WTC11 (cell line): ENCODE results near the gene ZBTB16. TPM values are rescaled to one million over a fixed set of nuclear protein-coding genes. Genes with fewer than 3 reads are reported as not detected.

Experiments
- ATAC-seq: fragments of 200-7000 bp; cut with Tn5 transposase; 2 replicates; pipeline ENCODE4 v1.10.0; 2021; ENCODE audit warnings: mild to moderate bottlenecking, moderate library complexity
- CTCF ChIA-PET: fragments of 300-600 bp; sonication (Branson Sonifier 250); formaldehyde crosslinking; loops from one replicate; lab custom pipeline; 2021; ENCODE audit warnings: antibody characterized with exemption; lab: Charles Lee
- POLR2A ChIA-PET: fragments of 350-600 bp; sonication (Branson Sonifier 250); formaldehyde crosslinking; loops from one replicate; lab custom pipeline; 2021; ENCODE audit warnings: antibody characterized with exemption; lab: Charles Lee
- DNase-seq: peaks from one replicate; pipeline ENCODE4 v3.0.0; 2021; ENCODE audit warnings: low spot score
- H3K27ac Mint-ChIP-seq: 2 replicates; pipeline ENCODE4 v1.8.0; 2021; ENCODE audit warnings: mixed read lengths
- H3K27me3 Mint-ChIP-seq: 2 replicates; pipeline ENCODE4 v1.8.0; 2021; ENCODE audit warnings: low read depth, mild to moderate bottlenecking, moderate library complexity, mixed read lengths
- H3K36me3 Mint-ChIP-seq: 2 replicates; pipeline ENCODE4 v1.8.0; 2021; ENCODE audit warnings: mixed read lengths
- H3K4me1 Mint-ChIP-seq: 2 replicates; pipeline ENCODE4 v1.8.0; 2022; ENCODE audit warnings: mixed read lengths
- H3K4me3 Mint-ChIP-seq: 2 replicates; pipeline ENCODE4 v1.8.0; 2021; ENCODE audit warnings: mild to moderate bottlenecking, moderate library complexity, mixed read lengths
- H3K9me3 Mint-ChIP-seq: 2 replicates; pipeline ENCODE4 v1.8.0; 2021; ENCODE audit warnings: mixed read lengths
- AR ChIP-seq: fragments of 250-450 bp; sonication (Bioruptor Pico); IDR thresholded peaks from 2 replicates; pipeline ENCODE4 v1.9.0; 2021; ENCODE audit warnings: mild to moderate bottlenecking
- ATF1 ChIP-seq: sonication (generic); formaldehyde crosslinking; IDR thresholded peaks from 2 replicates; pipeline ENCODE4 v1.8.1; 2023; ENCODE audit warnings: mild to moderate bottlenecking, moderate library complexity, missing genetic modification reagents
- ERG ChIP-seq: fragments of 250-450 bp; sonication (Bioruptor Pico); IDR thresholded peaks from 2 replicates; pipeline ENCODE4 v1.8.0; 2021; ENCODE audit warnings: mild to moderate bottlenecking
- GRHL2 ChIP-seq: fragments of 250-450 bp; sonication (Bioruptor Pico); IDR thresholded peaks from 2 replicates; pipeline ENCODE4 v1.8.0; 2022; ENCODE audit warnings: mild to moderate bottlenecking, moderate library complexity; ENCODE audit not compliant: insufficient replicate concordance, severe bottlenecking
- GTF2I ChIP-seq: fragments of 250-450 bp; sonication (Bioruptor Pico); conservative IDR thresholded peaks from 2 replicates; pipeline ENCODE4 v1.4.0; 2021; ENCODE audit warnings: mild to moderate bottlenecking
- IRF1 ChIP-seq: sonication (generic); formaldehyde crosslinking; IDR thresholded peaks from 2 replicates; pipeline ENCODE4 v1.8.0; 2023; ENCODE audit warnings: missing genetic modification reagents
- JUN ChIP-seq: sonication (generic); formaldehyde crosslinking; IDR thresholded peaks from 2 replicates; pipeline ENCODE4 v1.8.0; 2023; ENCODE audit warnings: mild to moderate bottlenecking, missing genetic modification reagents
- KAT7 ChIP-seq: sonication (generic); formaldehyde crosslinking; IDR thresholded peaks from 2 replicates; pipeline ENCODE4 v1.8.1; 2023; ENCODE audit warnings: missing genetic modification reagents, mild to moderate bottlenecking, borderline replicate concordance
- MXD4 ChIP-seq: fragments of 250-450 bp; sonication (Bioruptor Pico); IDR thresholded peaks from 2 replicates; pipeline ENCODE4 v1.8.0; 2021; ENCODE audit warnings: mild to moderate bottlenecking, moderate library complexity, borderline replicate concordance
- SMAD3 ChIP-seq: sonication (generic); formaldehyde crosslinking; IDR thresholded peaks from 2 replicates; pipeline ENCODE4 v1.8.0; 2022; ENCODE audit warnings: missing genetic modification reagents, mild to moderate bottlenecking, borderline replicate concordance
- SMAD4 ChIP-seq: sonication (generic); formaldehyde crosslinking; IDR thresholded peaks from 2 replicates; pipeline ENCODE4 v1.8.0; 2022; ENCODE audit warnings: mild to moderate bottlenecking, missing genetic modification reagents
- TP53 ChIP-seq: sonication (generic); formaldehyde crosslinking; IDR thresholded peaks from 2 replicates; pipeline ENCODE4 v1.8.1; 2023; ENCODE audit warnings: mild to moderate bottlenecking, missing genetic modification reagents
- ZNF512 ChIP-seq: sonication (generic); formaldehyde crosslinking; IDR thresholded peaks from 2 replicates; pipeline ENCODE4 v1.8.1; 2022; ENCODE audit warnings: missing genetic modification reagents, borderline replicate concordance
- total RNA-seq: library from RNA; stranded (reverse); gene quantifications from 3 replicates; pipeline ENCODE4 v1.2.3, GENCODE V29; 2021
- TF ChIP-seq, protein P1 (sequence below): sonication (generic); formaldehyde crosslinking; IDR thresholded peaks from 2 replicates; pipeline ENCODE4 v1.8.0; 2022; ENCODE audit warnings: missing genetic modification reagents
- TF ChIP-seq, protein P2 (sequence below): sonication (generic); formaldehyde crosslinking; IDR thresholded peaks from 2 replicates; pipeline ENCODE4 v1.8.1; 2023; ENCODE audit warnings: mild to moderate bottlenecking, missing genetic modification reagents, moderate library complexity
- TF ChIP-seq, protein P3 (sequence below): sonication (generic); formaldehyde crosslinking; IDR thresholded peaks from 2 replicates; pipeline ENCODE4 v1.8.0; 2023; ENCODE audit warnings: missing genetic modification reagents, mild to moderate bottlenecking, borderline replicate concordance
- TF ChIP-seq, protein P4 (sequence below): fragments of 250-450 bp; sonication (Bioruptor Pico); IDR thresholded peaks from 2 replicates; pipeline ENCODE4 v2.1.2; 2022; ENCODE audit warnings: mild to moderate bottlenecking, moderate library complexity

Gene ZBTB16
- total RNA-seq, 1 experiment from 2014 or later, result 0.57 TPM

DNA sequence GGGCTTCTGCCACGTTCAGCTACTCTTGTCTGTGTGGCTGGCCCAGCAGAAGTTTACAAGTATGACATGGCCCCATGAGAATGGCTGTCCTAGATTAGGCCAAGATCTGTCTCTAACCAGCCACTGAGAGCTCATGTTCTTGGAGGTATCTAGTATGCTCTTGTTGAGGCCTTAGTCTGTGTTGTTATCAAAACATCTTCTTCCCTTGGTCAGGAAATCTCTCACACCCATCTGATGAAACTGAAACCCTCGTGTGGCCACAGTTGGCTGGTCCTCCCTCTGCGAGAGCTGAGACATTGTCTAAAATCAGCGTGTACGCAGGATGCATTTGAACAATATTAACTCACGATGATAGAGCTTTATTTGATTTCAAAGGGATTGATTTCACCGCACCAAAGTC, 127.7 kb downstream of the ZBTB16 start:
- no peak overlapping the region for H3K4me3 Mint-ChIP-seq
- CTCF ChIA-PET, result interaction anchor here (1.5 kb wide), 1 partner anchor 74 kb away, joined by 4 read pairs; no protein-coding TSS in a partner anchor
- POLR2A ChIA-PET, result no interaction called here
- no peaks in the 10 kb centered on the region for H3K4me1 Mint-ChIP-seq
- H3K27ac Mint-ChIP-seq, result no peak overlapping the region
- H3K27me3 Mint-ChIP-seq, result peaks cover 6% of the 10 kb centered on the region; the same call in 1 of the 2 replicates
- peaks cover 2% of the 10 kb centered on the region; the same call in 1 of the 2 replicates for H3K36me3 Mint-ChIP-seq
- no peak for ATAC-seq
- no peak for DNase-seq
- H3K9me3 Mint-ChIP-seq, result peaks cover 32% of the 10 kb centered on the region
- TF ChIP-seq MXD4, result no peak
- TF ChIP-seq IRF1 (CRISPR knock-in tag), result no peak
- no peak for TF ChIP-seq SMAD3 (CRISPR knock-in tag)
- TF ChIP-seq TP53 (CRISPR knock-in tag), result no peak
- no peak for TF ChIP-seq KAT7 (CRISPR knock-in tag)
- no peak for TF ChIP-seq JUN (CRISPR knock-in tag)
- TF ChIP-seq GRHL2 (CRISPR knock-in tag), result no peak
- TF ChIP-seq GTF2I (CRISPR knock-in tag), result no peak
- no peak for TF ChIP-seq AR (CRISPR knock-in tag)
- no peak for TF ChIP-seq ZNF512
- no peak for TF ChIP-seq ATF1 (CRISPR knock-in tag)
- TF ChIP-seq, protein P1, sequence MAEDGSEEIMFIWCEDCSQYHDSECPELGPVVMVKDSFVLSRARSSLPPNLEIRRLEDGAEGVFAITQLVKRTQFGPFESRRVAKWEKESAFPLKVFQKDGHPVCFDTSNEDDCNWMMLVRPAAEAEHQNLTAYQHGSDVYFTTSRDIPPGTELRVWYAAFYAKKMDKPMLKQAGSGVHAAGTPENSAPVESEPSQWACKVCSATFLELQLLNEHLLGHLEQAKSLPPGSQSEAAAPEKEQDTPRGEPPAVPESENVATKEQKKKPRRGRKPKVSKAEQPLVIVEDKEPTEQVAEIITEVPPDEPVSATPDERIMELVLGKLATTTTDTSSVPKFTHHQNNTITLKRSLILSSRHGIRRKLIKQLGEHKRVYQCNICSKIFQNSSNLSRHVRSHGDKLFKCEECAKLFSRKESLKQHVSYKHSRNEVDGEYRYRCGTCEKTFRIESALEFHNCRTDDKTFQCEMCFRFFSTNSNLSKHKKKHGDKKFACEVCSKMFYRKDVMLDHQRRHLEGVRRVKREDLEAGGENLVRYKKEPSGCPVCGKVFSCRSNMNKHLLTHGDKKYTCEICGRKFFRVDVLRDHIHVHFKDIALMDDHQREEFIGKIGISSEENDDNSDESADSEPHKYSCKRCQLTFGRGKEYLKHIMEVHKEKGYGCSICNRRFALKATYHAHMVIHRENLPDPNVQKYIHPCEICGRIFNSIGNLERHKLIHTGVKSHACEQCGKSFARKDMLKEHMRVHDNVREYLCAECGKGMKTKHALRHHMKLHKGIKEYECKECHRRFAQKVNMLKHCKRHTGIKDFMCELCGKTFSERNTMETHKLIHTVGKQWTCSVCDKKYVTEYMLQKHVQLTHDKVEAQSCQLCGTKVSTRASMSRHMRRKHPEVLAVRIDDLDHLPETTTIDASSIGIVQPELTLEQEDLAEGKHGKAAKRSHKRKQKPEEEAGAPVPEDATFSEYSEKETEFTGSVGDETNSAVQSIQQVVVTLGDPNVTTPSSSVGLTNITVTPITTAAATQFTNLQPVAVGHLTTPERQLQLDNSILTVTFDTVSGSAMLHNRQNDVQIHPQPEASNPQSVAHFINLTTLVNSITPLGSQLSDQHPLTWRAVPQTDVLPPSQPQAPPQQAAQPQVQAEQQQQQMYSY, result no peak
- no peak for TF ChIP-seq ERG (CRISPR knock-in tag)
- TF ChIP-seq, protein P2, sequence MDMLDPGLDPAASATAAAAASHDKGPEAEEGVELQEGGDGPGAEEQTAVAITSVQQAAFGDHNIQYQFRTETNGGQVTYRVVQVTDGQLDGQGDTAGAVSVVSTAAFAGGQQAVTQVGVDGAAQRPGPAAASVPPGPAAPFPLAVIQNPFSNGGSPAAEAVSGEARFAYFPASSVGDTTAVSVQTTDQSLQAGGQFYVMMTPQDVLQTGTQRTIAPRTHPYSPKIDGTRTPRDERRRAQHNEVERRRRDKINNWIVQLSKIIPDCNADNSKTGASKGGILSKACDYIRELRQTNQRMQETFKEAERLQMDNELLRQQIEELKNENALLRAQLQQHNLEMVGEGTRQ, result no peak
- no peak for TF ChIP-seq SMAD4
- TF ChIP-seq, protein P3, sequence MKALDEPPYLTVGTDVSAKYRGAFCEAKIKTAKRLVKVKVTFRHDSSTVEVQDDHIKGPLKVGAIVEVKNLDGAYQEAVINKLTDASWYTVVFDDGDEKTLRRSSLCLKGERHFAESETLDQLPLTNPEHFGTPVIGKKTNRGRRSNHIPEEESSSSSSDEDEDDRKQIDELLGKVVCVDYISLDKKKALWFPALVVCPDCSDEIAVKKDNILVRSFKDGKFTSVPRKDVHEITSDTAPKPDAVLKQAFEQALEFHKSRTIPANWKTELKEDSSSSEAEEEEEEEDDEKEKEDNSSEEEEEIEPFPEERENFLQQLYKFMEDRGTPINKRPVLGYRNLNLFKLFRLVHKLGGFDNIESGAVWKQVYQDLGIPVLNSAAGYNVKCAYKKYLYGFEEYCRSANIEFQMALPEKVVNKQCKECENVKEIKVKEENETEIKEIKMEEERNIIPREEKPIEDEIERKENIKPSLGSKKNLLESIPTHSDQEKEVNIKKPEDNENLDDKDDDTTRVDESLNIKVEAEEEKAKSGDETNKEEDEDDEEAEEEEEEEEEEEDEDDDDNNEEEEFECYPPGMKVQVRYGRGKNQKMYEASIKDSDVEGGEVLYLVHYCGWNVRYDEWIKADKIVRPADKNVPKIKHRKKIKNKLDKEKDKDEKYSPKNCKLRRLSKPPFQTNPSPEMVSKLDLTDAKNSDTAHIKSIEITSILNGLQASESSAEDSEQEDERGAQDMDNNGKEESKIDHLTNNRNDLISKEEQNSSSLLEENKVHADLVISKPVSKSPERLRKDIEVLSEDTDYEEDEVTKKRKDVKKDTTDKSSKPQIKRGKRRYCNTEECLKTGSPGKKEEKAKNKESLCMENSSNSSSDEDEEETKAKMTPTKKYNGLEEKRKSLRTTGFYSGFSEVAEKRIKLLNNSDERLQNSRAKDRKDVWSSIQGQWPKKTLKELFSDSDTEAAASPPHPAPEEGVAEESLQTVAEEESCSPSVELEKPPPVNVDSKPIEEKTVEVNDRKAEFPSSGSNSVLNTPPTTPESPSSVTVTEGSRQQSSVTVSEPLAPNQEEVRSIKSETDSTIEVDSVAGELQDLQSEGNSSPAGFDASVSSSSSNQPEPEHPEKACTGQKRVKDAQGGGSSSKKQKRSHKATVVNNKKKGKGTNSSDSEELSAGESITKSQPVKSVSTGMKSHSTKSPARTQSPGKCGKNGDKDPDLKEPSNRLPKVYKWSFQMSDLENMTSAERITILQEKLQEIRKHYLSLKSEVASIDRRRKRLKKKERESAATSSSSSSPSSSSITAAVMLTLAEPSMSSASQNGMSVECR (CRISPR knock-in tag), result no peak
- TF ChIP-seq, protein P4, sequence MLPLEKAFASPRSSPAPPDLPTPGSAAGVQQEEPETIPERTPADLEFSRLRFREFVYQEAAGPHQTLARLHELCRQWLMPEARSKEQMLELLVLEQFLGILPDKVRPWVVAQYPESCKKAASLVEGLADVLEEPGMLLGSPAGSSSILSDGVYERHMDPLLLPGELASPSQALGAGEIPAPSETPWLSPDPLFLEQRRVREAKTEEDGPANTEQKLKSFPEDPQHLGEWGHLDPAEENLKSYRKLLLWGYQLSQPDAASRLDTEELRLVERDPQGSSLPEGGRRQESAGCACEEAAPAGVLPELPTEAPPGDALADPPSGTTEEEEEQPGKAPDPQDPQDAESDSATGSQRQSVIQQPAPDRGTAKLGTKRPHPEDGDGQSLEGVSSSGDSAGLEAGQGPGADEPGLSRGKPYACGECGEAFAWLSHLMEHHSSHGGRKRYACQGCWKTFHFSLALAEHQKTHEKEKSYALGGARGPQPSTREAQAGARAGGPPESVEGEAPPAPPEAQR (CRISPR knock-in tag), result no peak
